ENCODE measurements around the gene TIAM2. TPM values are rescaled to one million over a fixed set of nuclear protein-coding genes. Genes with fewer than 3 reads are reported as not detected.

The TIAM2 gene
- total RNA-seq, 2 donors from 2014 or later, result 9.3 to 10.3 TPM

DNA sequence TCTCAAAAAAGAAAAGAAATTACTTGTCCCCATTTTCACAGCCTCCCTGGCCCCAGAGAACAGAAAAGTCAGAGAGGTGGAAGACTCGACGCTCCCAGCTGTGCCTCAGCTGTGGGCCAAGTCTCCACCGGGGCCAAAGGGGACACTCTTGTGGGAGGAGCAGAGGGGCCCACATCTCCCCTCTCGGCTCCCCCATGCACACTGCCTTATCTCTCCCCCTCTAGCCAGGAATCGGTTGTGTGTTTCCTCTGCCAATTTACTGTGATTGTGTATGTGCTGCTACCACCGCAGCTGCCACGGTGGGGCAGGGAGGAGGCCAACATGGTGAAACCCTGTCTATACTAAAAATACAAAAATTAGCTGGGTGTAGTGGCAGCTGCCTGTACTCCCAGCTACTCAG is 8.4 kb downstream of the TIAM2 start:
- no peak for DNase-seq (ENCODE audit: low spot score)

DNA sequence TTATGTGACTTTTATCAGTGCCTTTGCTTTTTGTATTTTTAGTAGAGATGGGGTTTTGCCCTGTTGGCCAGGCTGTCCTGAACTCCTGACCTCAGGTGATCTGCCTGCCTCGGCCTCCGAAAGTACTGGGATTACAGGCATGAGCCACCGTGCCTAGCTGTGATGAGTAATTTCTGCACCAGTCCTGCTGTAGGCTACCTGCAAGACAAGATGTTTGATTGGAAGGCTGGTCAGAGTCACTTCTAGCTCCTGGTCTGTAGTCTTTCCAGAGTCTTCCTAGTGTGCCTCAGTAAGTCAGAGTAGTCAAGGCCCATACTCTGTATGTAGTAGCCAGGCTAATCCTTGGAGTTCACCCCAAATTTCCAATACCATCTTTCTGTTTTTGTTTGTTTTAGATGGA is 8.9 kb downstream of the TIAM2 start:
- no peaks in the 10 kb centered on the region for H3K27me3 ChIP-seq
- no peak overlapping the region for H3K27ac ChIP-seq
- no peaks in the 10 kb centered on the region for H3K36me3 ChIP-seq
- H3K4me1 ChIP-seq, result no peaks in the 10 kb centered on the region
- no peaks in the 10 kb centered on the region for H3K9me3 ChIP-seq
- H3K4me3 ChIP-seq, result no peak overlapping the region
- TF ChIP-seq, protein P1, sequence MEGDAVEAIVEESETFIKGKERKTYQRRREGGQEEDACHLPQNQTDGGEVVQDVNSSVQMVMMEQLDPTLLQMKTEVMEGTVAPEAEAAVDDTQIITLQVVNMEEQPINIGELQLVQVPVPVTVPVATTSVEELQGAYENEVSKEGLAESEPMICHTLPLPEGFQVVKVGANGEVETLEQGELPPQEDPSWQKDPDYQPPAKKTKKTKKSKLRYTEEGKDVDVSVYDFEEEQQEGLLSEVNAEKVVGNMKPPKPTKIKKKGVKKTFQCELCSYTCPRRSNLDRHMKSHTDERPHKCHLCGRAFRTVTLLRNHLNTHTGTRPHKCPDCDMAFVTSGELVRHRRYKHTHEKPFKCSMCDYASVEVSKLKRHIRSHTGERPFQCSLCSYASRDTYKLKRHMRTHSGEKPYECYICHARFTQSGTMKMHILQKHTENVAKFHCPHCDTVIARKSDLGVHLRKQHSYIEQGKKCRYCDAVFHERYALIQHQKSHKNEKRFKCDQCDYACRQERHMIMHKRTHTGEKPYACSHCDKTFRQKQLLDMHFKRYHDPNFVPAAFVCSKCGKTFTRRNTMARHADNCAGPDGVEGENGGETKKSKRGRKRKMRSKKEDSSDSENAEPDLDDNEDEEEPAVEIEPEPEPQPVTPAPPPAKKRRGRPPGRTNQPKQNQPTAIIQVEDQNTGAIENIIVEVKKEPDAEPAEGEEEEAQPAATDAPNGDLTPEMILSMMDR (IDR thresholded peaks at IDR 0.05), result no peak
- no peak for DNase-seq (ENCODE audit: low spot score)

More for the DNA sequence above, 8.4 kb downstream of the TIAM2 start:
- no peaks in the 10 kb centered on the region for H3K4me1 ChIP-seq
- no peaks in the 10 kb centered on the region for H3K9me3 ChIP-seq
- no peaks in the 10 kb centered on the region for H3K27me3 ChIP-seq
- TF ChIP-seq, protein P1 (IDR thresholded peaks at IDR 0.05), result no peak
- no peak overlapping the region for H3K4me3 ChIP-seq
- H3K27ac ChIP-seq, result no peak overlapping the region
- H3K36me3 ChIP-seq, result no peaks in the 10 kb centered on the region

DNA sequence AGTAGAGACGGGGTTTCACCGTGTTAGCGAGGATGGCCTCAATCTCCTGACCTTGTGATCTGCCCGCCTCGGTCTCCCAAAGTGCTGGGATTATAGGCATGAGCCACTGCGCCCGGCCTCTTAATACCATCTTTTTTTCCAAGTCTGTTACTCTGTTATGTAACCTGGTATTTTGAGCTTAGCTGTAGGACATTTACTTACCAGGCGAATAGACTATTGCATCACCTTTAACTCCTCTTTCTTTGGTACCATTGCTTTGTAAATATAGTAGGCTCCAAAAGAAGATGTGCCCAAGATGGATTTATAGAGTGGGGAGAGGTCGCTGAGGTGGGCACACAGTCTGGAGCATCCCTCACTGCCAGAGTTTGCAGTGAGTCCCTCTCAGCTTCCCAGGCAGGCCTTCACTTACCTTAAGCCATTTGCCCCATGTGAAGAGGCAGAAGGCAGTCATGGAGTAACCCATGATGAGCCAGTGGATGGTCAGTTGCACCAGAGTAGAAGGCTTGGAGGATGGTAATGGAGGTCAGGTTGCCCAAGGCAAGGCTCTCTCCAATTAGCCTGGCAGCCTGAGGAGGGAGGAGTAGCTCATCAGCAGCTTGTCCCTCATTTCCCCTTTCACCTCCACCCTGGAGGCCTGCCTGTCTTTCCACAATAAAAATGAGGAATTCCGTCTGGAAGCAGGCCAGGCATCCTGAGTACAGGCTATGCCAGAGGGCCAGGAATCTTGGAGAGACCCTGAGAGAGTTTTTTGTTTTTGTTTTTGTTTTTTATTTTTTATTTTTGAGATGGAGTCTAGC is 9.7 kb downstream of the TIAM2 start:
- Histone ChIP-seq H3K4me3 (no peak overlapping the region), H3K27ac (no peak overlapping the region), H3K4me1 (no peaks in the 10 kb centered on the region), H3K9me3 (no peaks in the 10 kb centered on the region), H3K27me3 (no peaks in the 10 kb centered on the region), H3K36me3 (no peaks in the 10 kb centered on the region)
- TF ChIP-seq, protein P1 (IDR thresholded peaks at IDR 0.05), result no peak
- DNase-seq (ENCODE audit: low spot score), result no peak

DNA sequence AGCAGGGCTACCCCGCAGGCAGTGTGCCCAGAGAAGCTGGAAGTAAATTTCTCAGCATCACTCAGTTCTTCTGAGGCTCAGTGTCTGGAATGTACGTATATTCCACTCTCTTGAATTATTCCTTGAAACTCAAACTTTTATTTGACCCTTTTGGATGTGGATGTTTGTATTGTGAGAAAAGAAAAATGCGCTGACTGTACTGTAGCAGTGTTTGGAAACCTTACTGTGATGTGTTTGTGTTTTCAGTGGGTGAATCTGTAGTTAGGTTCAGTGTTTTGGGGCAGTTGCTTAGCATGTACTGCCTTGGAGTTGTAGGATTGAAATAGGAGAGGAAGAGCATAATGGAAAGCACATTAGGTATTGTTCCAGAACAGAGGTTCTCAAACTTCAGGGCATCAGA is 13.5 kb downstream of the TIAM2 start:
- DNase-seq (ENCODE audit: low spot score), result no peak
- no peak overlapping the region for H3K27ac ChIP-seq
- no peaks in the 10 kb centered on the region for H3K27me3 ChIP-seq
- H3K9me3 ChIP-seq, result no peaks in the 10 kb centered on the region
- no peaks in the 10 kb centered on the region for H3K4me1 ChIP-seq
- TF ChIP-seq, protein P1 (IDR thresholded peaks at IDR 0.05), result no peak
- H3K4me3 ChIP-seq, result no peak overlapping the region
- no peaks in the 10 kb centered on the region for H3K36me3 ChIP-seq

DNA sequence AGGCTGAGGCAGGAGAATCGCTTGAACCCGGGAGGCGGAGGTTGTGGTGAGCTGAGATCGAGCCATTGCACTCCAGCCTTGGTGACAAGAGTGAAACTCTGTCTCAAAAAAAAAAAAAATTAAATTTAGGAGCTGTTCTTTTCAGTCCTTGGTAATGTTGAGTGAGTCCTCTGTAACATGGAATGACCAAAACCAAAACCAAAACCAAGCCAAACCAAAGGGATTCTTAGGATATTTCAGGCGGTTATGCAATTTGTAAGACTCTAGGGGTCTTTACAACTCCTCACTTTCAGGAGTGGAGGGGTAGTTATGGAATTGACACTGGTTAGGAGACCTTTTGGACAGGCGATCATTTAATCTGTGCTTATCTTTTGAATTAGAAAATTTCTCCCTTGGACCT is 15.8 kb downstream of the TIAM2 start:
- Histone ChIP-seq H3K27me3 (no peaks in the 10 kb centered on the region), H3K9me3 (no peaks in the 10 kb centered on the region), H3K36me3 (no peaks in the 10 kb centered on the region), H3K4me3 (no peak overlapping the region), H3K27ac (no peak overlapping the region), H3K4me1 (no peaks in the 10 kb centered on the region)
- no peak for DNase-seq (ENCODE audit: low spot score)
- TF ChIP-seq, protein P1 (IDR thresholded peaks at IDR 0.05), result no peak

Measured in right atrium auricular region (tissue), 2 donors.